HL-60 (cell line): ENCODE data around the gene TGFBR3.

Experiments used
- DNase-seq, 2 experiments: peaks; one replicate each; pipeline ENCODE4 v3.0.0-alpha.2; 2010 to 2020; ENCODE audit warnings: low read depth in 1 of 2, low spot score in 1 of 2
- H3K27ac ChIP-seq: fragments of 250-450 bp; sonication (Bioruptor Pico); replicated peaks from 2 replicates; pipeline ENCODE4 v1.5.1; 2020; ENCODE audit warnings: mild to moderate bottlenecking, moderate library complexity
- H3K27me3 ChIP-seq: fragments of 250-450 bp; sonication (Bioruptor Pico); 2 replicates; pipeline ENCODE4 v1.5.1; 2021; ENCODE audit warnings: mild to moderate bottlenecking, moderate library complexity; ENCODE audit not compliant: insufficient read depth, poor library complexity, severe bottlenecking
- H3K4me3 ChIP-seq: replicated peaks from 2 replicates; pipeline ENCODE4 v1.5.1; 2011; ENCODE audit warnings: mild to moderate bottlenecking, control low read depth, low read length; ENCODE audit not compliant: insufficient read depth
- CTCF ChIP-seq: IDR thresholded peaks from one replicate; pipeline ENCODE4 v1.5.1; 2011; ENCODE audit warnings: low read length, control low read depth, inconsistent platforms; ENCODE audit not compliant: insufficient read depth
- GABPA ChIP-seq: IDR thresholded peaks from 2 replicates; pipeline ENCODE4 v1.6.1; 2012; ENCODE audit warnings: low read depth
- POLR2AphosphoS5 ChIP-seq: IDR thresholded peaks from 2 replicates; pipeline ENCODE4 v1.6.1; 2012; ENCODE audit warnings: low read depth
- REST ChIP-seq: IDR thresholded peaks from 2 replicates; pipeline ENCODE4 v1.6.1; 2012; ENCODE audit warnings: low read depth; ENCODE audit not compliant: insufficient replicate concordance
- SPI1 ChIP-seq: IDR thresholded peaks from 2 replicates; pipeline ENCODE4 v1.6.1; 2012; ENCODE audit warnings: low read depth, mild to moderate bottlenecking, borderline replicate concordance

TGFBR3 gene

GRCh38 chr1:91884459-91885212, 1.3 kb downstream of the TGFBR3 start:
- no peak for TF ChIP-seq POLR2AphosphoS5
- no peak for TF ChIP-seq SPI1
- no peak for TF ChIP-seq REST
- TF ChIP-seq CTCF, result no peak
- no peak for TF ChIP-seq GABPA
- no peak for DNase-seq
- Histone ChIP-seq H3K27ac (no peak overlapping the region), H3K4me3 (no peak overlapping the region), H3K27me3 (peaks cover 29% of the 10 kb centered on the region)

DNA sequence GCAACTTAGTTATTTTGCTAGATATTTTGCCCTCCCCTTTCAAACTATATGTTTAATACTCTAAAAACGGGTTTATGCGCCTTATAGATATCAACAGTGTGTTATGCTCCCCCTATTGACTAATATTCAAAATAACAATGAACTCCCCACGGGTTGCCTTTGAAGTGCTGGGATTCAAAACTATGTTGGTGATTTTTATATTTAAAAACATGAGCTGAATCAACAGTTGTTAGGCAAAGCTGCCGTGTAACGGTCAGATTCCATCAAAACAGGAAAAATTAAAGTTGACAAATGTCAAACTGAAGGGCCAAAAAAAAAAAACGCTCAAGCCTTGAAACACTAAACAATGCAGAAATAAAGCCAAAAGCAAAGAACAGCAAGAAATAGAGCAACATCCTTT, 2.5 kb downstream of the TGFBR3 start:
- no peak for TF ChIP-seq GABPA
- TF ChIP-seq REST, result no peak
- TF ChIP-seq CTCF, result no peak
- no peak for TF ChIP-seq POLR2AphosphoS5
- no peak for TF ChIP-seq SPI1
- Histone ChIP-seq H3K27ac (no peak overlapping the region), H3K4me3 (no peak overlapping the region), H3K27me3 (peaks cover 29% of the 10 kb centered on the region)
- no peak for DNase-seq

DNA sequence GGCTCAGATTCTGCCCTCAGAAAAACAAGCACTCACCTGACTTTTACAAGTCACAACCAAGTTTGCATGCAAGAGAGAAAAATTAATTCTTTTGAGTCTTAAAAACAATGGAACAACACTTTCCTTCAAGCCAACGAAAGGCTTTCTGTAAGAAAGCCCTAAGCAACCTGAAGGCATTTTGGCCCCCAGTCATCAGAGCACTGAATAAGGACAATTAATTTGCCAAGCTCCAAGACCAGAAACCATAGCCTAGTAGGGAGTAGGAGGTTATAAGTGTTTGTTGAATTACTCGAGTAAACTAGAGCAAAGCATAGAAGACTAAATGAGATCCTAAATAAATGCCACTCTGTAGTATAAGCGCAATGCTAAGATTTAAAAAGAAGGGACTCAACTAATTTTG, 4.7 kb downstream of the TGFBR3 start:
- no peak for DNase-seq
- Histone ChIP-seq H3K27ac (no peak overlapping the region), H3K27me3 (peaks cover 27% of the 10 kb centered on the region), H3K4me3 (no peak overlapping the region)
- no peak for TF ChIP-seq CTCF
- no peak for TF ChIP-seq SPI1
- no peak for TF ChIP-seq POLR2AphosphoS5
- no peak for TF ChIP-seq REST
- no peak for TF ChIP-seq GABPA
